Measurements from ENCODE around the gene TRAPPC10.
"Not testable (repeated sequence)": the region's sequence is repeated elsewhere in the genome, so short reads cannot be mapped to it uniquely, and the experiment has no call there.

The TRAPPC10 gene

DNA sequence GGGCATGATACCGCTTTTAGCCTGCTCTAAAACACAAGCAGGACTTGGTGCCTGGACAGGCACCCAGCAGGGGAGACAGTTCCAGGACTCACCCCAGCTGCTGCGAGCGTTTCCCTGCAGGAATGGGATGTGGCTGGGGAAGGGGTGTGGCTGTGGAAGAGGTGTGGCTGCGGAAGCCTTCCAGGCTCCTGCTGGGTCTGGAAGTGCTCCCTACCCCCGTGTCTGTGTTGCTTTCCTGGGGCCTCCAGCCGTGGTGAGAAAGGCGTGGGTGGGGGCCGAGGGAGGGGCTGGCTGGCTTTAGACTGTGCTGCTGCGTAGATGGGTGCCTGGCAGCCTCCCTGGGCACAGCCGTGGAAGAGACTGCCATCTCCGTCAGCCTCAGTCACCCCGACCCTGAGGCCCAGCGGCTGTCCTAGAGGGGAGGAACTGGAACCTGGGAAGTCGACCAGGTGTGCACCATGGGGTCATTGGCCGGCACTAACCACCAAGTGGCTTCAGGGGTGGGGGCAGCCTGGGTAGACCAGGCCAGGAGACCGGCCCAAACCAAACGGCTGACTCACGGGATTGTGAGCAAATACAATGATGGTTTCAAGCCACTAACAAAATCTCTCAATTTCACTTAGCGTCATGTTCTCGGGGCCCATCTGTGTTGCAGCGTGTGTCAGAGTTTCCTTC, 141.2 kb downstream of the TRAPPC10 start:
- H3K36me3 ChIP-seq (ENCODE audit: control insufficient read depth, insufficient read depth, low read length); H3K4me1 ChIP-seq (ENCODE audit: control insufficient read depth, insufficient read depth, low read length); H3K9me3 ChIP-seq (ENCODE audit: control insufficient read depth, insufficient read depth, low read length); H3K9ac ChIP-seq (ENCODE audit: low read depth, low read length); H3K27me3 ChIP-seq (ENCODE audit: control insufficient read depth, insufficient read depth, low read length); H3K4me3 ChIP-seq (ENCODE audit: low read depth, low read length): not testable (repeated sequence)

DNA sequence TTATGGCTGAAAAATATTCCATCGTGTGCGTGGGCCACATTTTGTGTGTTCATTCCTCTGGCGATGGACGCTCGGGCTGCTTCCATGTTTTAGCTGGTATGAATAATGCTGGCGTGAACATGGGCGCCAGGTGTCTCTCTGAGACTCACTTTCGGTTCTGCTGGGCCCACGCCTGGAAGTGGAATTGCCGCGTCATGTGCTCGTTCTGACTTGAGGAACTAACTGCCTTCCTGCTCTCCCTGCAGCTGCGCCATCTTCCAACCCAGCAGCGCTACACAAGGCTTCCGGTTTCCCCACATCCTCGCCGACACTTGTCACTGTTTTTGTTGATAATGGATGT, 141.8 kb downstream of the TRAPPC10 start:
- not testable (repeated sequence) for H3K4me1 ChIP-seq (ENCODE audit: control insufficient read depth, insufficient read depth, low read length); H3K4me3 ChIP-seq (ENCODE audit: low read depth, low read length); H3K36me3 ChIP-seq (ENCODE audit: control insufficient read depth, insufficient read depth, low read length); H3K9me3 ChIP-seq (ENCODE audit: control insufficient read depth, insufficient read depth, low read length); H3K9ac ChIP-seq (ENCODE audit: low read depth, low read length); H3K27me3 ChIP-seq (ENCODE audit: control insufficient read depth, insufficient read depth, low read length)

DNA sequence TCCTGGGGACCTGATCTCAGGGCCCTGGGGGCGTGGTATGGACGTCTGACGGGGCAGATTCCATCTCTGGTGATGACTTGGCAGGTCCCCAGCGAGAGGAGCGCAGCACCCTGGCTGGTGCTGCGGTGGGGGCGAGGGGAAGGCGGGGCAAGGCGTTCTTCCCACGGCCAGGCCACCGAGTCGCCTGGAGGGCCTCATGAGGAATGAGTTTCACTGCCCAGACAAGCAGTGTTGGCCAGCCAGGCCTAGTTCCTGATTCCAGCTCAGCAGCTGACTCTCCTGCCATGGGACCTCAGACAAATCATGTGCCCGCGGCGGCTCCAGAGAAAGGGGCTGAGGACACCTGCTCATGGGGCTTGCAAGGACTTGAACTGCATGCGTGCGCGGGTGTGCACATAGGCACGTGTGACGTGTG, 142.7 kb downstream of the TRAPPC10 start:
- not testable (repeated sequence) for H3K27me3 ChIP-seq (ENCODE audit: control insufficient read depth, insufficient read depth, low read length); H3K9me3 ChIP-seq (ENCODE audit: control insufficient read depth, insufficient read depth, low read length); H3K9ac ChIP-seq (ENCODE audit: low read depth, low read length); H3K36me3 ChIP-seq (ENCODE audit: control insufficient read depth, insufficient read depth, low read length); H3K4me3 ChIP-seq (ENCODE audit: low read depth, low read length); H3K4me1 ChIP-seq (ENCODE audit: control insufficient read depth, insufficient read depth, low read length)

DNA sequence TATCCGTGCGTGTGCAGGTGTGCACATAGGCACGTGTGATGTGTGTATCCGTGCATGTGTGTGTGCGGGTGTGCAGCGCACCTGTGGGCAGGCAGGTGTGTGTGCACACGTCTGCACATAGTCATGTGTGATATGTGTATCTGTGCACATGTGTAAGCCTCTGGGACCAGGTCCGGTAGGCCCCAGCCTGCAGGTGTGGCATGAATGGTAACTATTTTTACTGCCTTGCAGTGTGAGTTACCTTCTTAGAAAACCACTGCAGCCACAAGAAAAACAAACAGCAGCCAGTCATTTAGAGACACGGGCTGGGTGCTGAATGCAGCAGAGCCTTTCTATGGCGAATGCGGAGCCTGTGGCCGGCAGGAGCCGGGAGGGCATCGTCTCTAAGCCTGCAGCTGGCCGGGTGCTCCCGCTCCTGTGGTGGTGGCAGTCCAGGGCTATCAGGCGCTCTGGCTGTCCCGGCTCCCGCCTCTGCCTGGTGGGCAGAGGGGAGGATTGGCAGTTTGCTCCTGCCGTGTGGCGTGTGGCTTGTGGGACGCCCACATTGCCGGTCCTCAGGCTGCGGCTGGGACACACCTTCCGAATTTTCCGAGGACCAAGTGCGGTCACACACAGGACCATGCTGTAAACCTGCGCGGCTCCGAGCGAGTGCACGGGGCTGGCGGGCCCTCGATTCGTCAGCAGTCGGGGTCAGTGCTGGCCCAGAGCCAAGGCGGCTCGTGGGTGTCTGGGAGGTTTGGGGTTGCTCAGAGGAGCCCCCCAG, 143.3 kb downstream of the TRAPPC10 start:
- not testable (repeated sequence) for H3K4me1 ChIP-seq (ENCODE audit: control insufficient read depth, insufficient read depth, low read length); H3K36me3 ChIP-seq (ENCODE audit: control insufficient read depth, insufficient read depth, low read length); H3K27me3 ChIP-seq (ENCODE audit: control insufficient read depth, insufficient read depth, low read length); H3K9ac ChIP-seq (ENCODE audit: low read depth, low read length); H3K4me3 ChIP-seq (ENCODE audit: low read depth, low read length); H3K9me3 ChIP-seq (ENCODE audit: control insufficient read depth, insufficient read depth, low read length)

DNA sequence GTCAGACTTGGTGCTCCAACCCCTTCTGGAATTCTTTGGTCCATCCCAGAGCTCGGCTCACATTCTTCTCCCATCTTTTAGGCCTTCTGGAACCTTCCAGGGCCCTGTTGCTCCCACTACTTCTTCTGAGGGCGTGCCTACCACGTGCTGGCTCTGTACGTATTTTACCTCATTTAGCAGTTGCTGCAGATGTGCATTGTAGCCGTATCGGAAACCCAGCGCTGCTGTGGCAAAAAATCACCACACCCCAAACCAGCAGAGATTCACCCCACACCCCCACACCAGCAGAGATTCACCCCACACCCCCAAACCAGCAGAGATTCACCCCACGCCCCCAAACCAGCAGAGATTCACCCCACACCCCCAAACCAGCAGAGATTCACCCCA, 143.9 kb downstream of the TRAPPC10 start:
- not testable (repeated sequence) for H3K9me3 ChIP-seq (ENCODE audit: control insufficient read depth, insufficient read depth, low read length); H3K4me3 ChIP-seq (ENCODE audit: low read depth, low read length); H3K36me3 ChIP-seq (ENCODE audit: control insufficient read depth, insufficient read depth, low read length); H3K9ac ChIP-seq (ENCODE audit: low read depth, low read length); H3K4me1 ChIP-seq (ENCODE audit: control insufficient read depth, insufficient read depth, low read length); H3K27me3 ChIP-seq (ENCODE audit: control insufficient read depth, insufficient read depth, low read length)
